GM19328 (cell line): Measurements from ENCODE around the gene DNAH17.

Experiments used
- ATAC-seq: cut with Tn5 transposase; IDR thresholded peaks from one replicate; pipeline ENCODE4 v1.9.1; 2021; ENCODE audit warnings: mild to moderate bottlenecking, moderate library complexity; ENCODE audit not compliant: unreplicated experiment

The DNAH17 gene

GRCh38 chr17:78433780-78434335 lies 143.3 kb downstream of the DNAH17 start:
- no peak for ATAC-seq

GRCh38 chr17:78433013-78433727 lies 144.0 kb downstream of the DNAH17 start:
- no peak for ATAC-seq

GRCh38 chr17:78432226-78433012 lies 144.8 kb downstream of the DNAH17 start:
- no peak for ATAC-seq

GRCh38 chr17:78431692-78431958 lies 145.6 kb downstream of the DNAH17 start:
- no peak for ATAC-seq

- no peak for ATAC-seq
Measured at GRCh38 chr17:78430892-78431691, 146.1 kb downstream of the DNAH17 start.

- no peak for ATAC-seq
Measured at GRCh38 chr17:78429618-78429995, 147.6 kb downstream of the DNAH17 start.

- ATAC-seq: no peak
Measured at GRCh38 chr17:78428836-78429617, 148.2 kb downstream of the DNAH17 start.

GRCh38 chr17:78428025-78428575 lies 149.1 kb downstream of the DNAH17 start:
- ATAC-seq: no peak

GRCh38 chr17:78427140-78427539 lies 150.1 kb downstream of the DNAH17 start:
- ATAC-seq: no peak

GRCh38 chr17:78426293-78426879 lies 150.8 kb downstream of the DNAH17 start:
- no peak for ATAC-seq

GRCh38 chr17:78425429-78425828 lies 151.8 kb downstream of the DNAH17 start:
- no peak for ATAC-seq

GRCh38 chr17:78423961-78424675 lies 153.1 kb downstream of the DNAH17 start:
- ATAC-seq: no peak

- no peak for ATAC-seq
Measured at GRCh38 chr17:78422872-78423588, 154.2 kb downstream of the DNAH17 start.

GRCh38 chr17:78422267-78422605 lies 155.0 kb downstream of the DNAH17 start:
- ATAC-seq: no peak

- ATAC-seq: no peak
Measured at GRCh38 chr17:78421534-78422266, 155.5 kb downstream of the DNAH17 start.

- no peak for ATAC-seq
Measured at GRCh38 chr17:78421084-78421533, 156.1 kb downstream of the DNAH17 start.

- no peak for ATAC-seq
Measured at GRCh38 chr17:78419970-78420815, 157.0 kb downstream of the DNAH17 start.
